ENCODE measurements around the gene NPL. TPM values are rescaled to one million over a fixed set of nuclear protein-coding genes. Genes with fewer than 3 reads are reported as not detected.

NPL gene
- total RNA-seq, 2 donors from 2014 or later: 5.8 to 8.7 TPM

DNA sequence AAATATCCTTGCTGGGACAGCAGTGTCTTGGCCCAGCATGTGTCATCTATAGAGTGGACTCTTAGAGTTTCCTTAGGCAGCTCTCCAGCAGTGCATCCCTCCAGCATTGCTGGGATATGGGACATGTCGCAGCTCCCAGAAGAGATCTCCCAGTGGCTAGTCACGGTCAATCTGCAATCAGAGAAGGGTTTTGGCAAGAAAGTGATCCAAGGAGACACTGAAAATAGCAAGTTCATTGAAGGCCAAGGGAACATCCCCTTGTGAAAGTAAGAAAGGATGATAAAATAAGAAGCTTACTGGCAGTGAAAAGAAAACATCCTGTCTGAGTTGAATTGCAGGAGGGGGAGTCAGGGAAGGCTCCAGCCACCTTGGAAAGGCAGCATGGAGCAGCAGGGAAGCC, 19.3 kb upstream of the NPL start:
- peak overlapping the region; percentile 11 for H3K27ac Mint-ChIP-seq
- WGBS, 2 experiments (ENCODE audit: insufficient coverage in 1 of 2, insufficient read length in 1 of 2): 93 to 95% methylated on average over 2 of the region's 2 CpGs
- no peak for TF ChIP-seq CTCF (conservative IDR thresholded peaks at IDR 0.05)
- no peaks in the 10 kb centered on the region for H3K27me3 ChIP-seq (ENCODE audit: control insufficient read depth, insufficient read depth, low read length, poor library complexity, severe bottlenecking)
- H3K9me3 Mint-ChIP-seq: no peaks in the 10 kb centered on the region
- no peaks in the 10 kb centered on the region for H3K36me3 Mint-ChIP-seq (ENCODE audit: low read depth)
- H3K4me1 ChIP-seq (ENCODE audit: control insufficient read depth, insufficient read depth, low read length): no peaks in the 10 kb centered on the region
- H3K36me3 ChIP-seq (ENCODE audit: control insufficient read depth, insufficient read depth, low read length): no peaks in the 10 kb centered on the region
- no peak overlapping the region for H3K4me3 Mint-ChIP-seq
- no peaks in the 10 kb centered on the region for H3K9me3 ChIP-seq (ENCODE audit: control insufficient read depth, low read length)
- H3K4me1 Mint-ChIP-seq: peaks cover 10% of the 10 kb centered on the region
- H3K9ac ChIP-seq (ENCODE audit: extremely low read depth, low read length, poor library complexity, severe bottlenecking): no peak overlapping the region
- peaks cover 7% of the 10 kb centered on the region for H3K27me3 Mint-ChIP-seq (ENCODE audit: insufficient read depth)
- DNase-seq: no peak
- no peak overlapping the region for H3K4me3 ChIP-seq (ENCODE audit: low read length)
- no peak overlapping the region for H3K27ac ChIP-seq (ENCODE audit: low read depth, low read length)

DNA sequence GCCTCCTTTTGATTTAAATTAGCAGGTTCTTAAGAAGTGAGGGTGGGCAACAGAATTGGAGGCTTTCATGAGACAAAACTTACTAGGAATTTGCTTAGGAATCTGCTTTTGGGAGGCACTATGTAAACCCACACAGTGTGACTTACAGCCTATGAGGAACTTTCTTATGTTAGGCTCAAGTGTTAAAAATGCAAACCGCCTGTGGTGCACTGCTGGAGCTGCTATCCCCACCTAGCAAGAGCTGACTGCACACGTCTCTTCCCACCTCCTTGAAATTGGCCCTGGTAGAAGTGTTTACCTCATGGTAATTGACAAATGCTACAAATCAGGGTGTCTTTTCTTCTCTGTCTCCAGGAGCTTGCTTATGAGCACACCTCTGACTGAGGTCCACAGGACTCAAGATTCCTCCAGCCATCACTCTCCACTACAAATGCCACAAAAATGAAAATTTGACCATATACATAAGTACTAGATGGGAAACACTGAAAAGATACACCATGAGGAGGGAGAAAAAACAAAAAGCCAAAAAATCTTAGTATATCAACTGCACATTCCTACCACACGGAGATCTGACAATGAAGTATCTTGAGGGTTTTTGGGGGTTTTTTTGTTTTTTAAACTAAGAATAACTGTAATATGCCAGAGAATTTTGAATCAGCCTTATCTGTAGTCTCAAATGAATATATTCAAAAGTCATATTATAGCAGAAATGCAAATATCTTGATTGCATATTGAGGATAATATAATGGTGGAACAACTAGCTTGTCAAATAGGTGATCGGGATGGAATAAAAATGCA, 18.2 kb upstream of the NPL start:
- Mint-ChIP-seq H3K4me3 (no peak overlapping the region), H3K27me3 (ENCODE audit: insufficient read depth) (peaks cover 4% of the 10 kb centered on the region), H3K4me1 (peaks cover 10% of the 10 kb centered on the region), H3K36me3 (ENCODE audit: low read depth) (no peaks in the 10 kb centered on the region), H3K27ac (no peak overlapping the region), H3K9me3 (no peaks in the 10 kb centered on the region)
- no peaks in the 10 kb centered on the region for H3K27me3 ChIP-seq (ENCODE audit: control insufficient read depth, insufficient read depth, low read length, poor library complexity, severe bottlenecking)
- peak; percentile 73 for TF ChIP-seq CTCF (conservative IDR thresholded peaks at IDR 0.05)
- H3K4me3 ChIP-seq (ENCODE audit: low read length): no peak overlapping the region
- DNase-seq: peak; percentile 81
- H3K9me3 ChIP-seq (ENCODE audit: control insufficient read depth, low read length): no peaks in the 10 kb centered on the region
- H3K4me1 ChIP-seq (ENCODE audit: control insufficient read depth, insufficient read depth, low read length): no peaks in the 10 kb centered on the region
- 53 to 64% methylated on average over 2 to 3 of the region's 4 CpGs for WGBS, 2 experiments (ENCODE audit: insufficient coverage in 1 of 2, insufficient read length in 1 of 2)
- H3K9ac ChIP-seq (ENCODE audit: extremely low read depth, low read length, poor library complexity, severe bottlenecking): no peak overlapping the region
- H3K27ac ChIP-seq (ENCODE audit: low read depth, low read length): no peak overlapping the region
- no peaks in the 10 kb centered on the region for H3K36me3 ChIP-seq (ENCODE audit: control insufficient read depth, insufficient read depth, low read length)

DNA sequence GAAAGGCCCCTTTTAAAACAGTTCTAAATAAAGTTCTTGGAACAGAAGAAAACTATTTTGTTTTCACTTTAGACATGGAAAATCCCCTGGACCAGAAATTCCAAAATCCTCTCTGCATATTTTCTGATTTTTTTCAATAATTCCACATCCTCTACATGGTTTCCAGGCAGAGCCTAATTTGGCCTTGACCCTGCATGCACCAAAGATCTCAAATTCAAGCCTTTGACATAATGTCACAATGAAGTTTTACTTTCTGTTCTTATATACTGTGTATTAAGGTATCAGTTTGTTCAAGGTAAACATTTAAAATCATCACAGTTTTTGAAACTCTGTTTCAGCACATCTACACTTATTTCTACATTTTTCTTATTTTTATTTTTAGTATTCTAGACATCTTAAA, 12.2 kb upstream of the NPL start:
- no peaks in the 10 kb centered on the region for H3K9me3 ChIP-seq (ENCODE audit: control insufficient read depth, low read length)
- no peaks in the 10 kb centered on the region for H3K4me1 ChIP-seq (ENCODE audit: control insufficient read depth, insufficient read depth, low read length)
- no peak overlapping the region for H3K4me3 Mint-ChIP-seq
- no peak overlapping the region for H3K9ac ChIP-seq (ENCODE audit: extremely low read depth, low read length, poor library complexity, severe bottlenecking)
- DNase-seq: no peak
- no peak for TF ChIP-seq CTCF (conservative IDR thresholded peaks at IDR 0.05)
- no peaks in the 10 kb centered on the region for H3K9me3 Mint-ChIP-seq
- no peaks in the 10 kb centered on the region for H3K27me3 ChIP-seq (ENCODE audit: control insufficient read depth, insufficient read depth, low read length, poor library complexity, severe bottlenecking)
- peaks cover 12% of the 10 kb centered on the region for H3K4me1 Mint-ChIP-seq
- H3K36me3 Mint-ChIP-seq (ENCODE audit: low read depth): no peaks in the 10 kb centered on the region
- no peak overlapping the region for H3K4me3 ChIP-seq (ENCODE audit: low read length)
- no peaks in the 10 kb centered on the region for H3K36me3 ChIP-seq (ENCODE audit: control insufficient read depth, insufficient read depth, low read length)
- H3K27ac ChIP-seq (ENCODE audit: low read depth, low read length): no peak overlapping the region
- peaks cover 2% of the 10 kb centered on the region for H3K27me3 Mint-ChIP-seq (ENCODE audit: insufficient read depth)
- H3K27ac Mint-ChIP-seq: no peak overlapping the region
